Measurements from ENCODE around the gene OR13J1.
"Not testable (repeated sequence)": the region's sequence is repeated elsewhere in the genome, so short reads cannot be mapped to it uniquely, and the experiment has no call there.

The OR13J1 gene

GRCh38 chr9:35904338-35904737 is 34.1 kb upstream of the OR13J1 start:
- DNase-seq, result no peak

GRCh38 chr9:35903049-35903448 is 32.8 kb upstream of the OR13J1 start:
- peak; percentile 18 for DNase-seq

- DNase-seq, result no peak
These were observed 28.8 kb upstream of the OR13J1 start for GRCh38 chr9:35899021-35899420.

DNA sequence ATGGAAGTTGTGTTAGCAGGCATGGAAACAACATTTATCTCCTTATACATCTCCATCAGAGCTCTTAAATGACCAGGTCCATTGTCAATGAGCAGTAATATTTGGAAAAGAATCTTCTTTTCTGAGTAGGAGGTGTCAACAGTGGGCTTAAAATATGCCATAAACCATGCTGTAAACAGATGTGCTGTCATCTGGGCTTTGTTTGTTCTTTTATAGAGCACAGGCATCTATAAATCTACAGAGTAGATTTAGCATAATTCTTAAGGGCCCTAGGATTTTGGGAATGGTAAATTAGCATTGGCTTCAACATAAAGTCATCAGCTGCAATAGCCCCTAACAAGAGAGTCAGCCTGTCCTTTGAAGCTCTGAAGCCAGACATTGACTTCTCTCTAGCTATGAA is 28.1 kb upstream of the OR13J1 start:
- no peak for DNase-seq

- DNase-seq, result not testable (repeated sequence)
These were observed 27.3 kb upstream of the OR13J1 start for GRCh38 chr9:35897376-35898099.

GRCh38 chr9:35896570-35896969 is 26.4 kb upstream of the OR13J1 start:
- DNase-seq, result no peak

DNA sequence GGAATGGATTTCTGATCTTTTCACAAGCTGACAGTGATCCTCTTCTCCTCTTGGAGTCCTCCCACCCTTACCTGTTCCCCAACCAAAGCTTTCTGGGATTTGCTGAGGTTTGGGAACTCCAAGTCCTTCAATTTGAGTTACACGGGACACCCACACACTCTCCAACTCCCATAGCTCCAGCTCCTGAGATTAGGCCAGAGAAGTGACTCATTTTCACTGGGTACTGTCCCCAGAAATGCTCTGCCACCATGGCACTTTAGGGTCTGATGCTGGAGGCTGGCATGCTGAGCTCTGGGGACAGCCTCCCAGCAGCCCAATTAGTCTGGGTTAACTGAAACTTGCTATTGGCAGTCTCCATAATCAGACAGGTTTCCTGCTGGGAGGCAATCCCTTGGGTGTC is 21.9 kb upstream of the OR13J1 start:
- DNase-seq, result no peak

GRCh38 chr9:35891646-35892045 is 21.4 kb upstream of the OR13J1 start:
- no peak for DNase-seq

GRCh38 chr9:35884908-35885307 is 14.7 kb upstream of the OR13J1 start:
- not testable (repeated sequence) for DNase-seq

DNA sequence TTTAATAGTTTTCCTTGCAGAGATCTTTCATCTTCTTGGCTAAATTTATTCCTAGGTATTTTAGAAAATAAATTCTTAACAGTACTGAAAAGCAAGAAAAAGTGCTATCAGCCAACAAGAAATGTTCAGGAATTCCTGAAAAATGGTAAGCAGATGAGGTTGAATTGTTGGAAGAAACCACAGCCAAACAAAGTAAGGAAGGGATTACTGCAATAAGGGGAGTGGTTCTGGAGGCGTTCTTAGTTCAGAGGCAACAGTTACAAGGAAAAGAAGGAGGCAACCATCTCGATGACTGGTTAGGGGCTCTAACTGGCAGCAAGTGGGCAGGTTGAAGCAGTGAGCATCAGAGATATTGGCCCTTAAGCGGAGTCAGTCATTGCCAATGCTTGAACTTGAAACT is 12.8 kb upstream of the OR13J1 start:
- DNase-seq, result no peak

DNA sequence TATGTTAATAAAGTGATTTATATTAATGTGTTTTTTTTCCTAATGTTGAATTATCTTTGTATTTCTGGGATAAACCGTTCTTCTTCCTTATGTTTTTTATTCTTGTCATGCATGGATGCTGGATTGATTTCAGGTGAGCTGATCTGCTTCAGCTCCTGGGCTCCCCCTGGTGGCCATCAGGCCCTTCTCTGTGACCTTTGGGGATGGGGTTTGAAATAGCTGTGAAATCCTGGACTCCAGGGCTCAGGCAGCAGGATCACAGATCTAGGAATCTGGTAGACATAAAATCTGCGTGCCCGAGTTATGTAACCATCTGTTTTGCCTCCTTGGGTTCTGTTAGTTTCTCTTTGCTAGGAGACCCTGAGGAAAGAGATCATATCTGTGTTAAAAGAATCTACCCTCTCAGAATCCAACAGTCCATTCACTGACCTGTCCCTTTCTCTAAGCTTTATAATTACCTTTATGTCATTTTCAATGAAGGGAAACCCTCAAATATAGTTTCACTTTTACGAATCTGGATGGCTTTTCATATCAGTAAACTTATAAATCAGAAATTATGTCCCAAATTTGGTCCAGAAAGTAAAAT is 12.2 kb upstream of the OR13J1 start:
- DNase-seq, result peak; percentile 23

DNA sequence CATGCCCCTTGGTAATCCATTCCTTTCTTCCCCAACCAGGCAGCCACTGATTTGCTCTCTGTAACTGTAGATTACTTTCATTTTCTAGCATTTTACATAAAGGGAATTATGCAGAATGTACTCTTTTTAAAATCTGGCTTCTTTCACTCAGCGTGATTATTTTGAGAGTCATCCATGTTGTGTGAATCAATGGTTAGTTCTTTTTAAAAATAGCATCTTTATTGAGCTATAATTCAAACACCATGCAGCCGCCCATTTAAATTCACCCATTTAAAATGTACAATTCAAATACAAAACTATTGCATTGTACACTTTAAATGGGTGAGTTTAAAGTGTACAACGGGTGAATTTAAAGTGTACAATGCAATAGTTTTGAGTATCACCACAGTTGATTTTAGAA is 2.3 kb upstream of the OR13J1 start:
- no peak for DNase-seq

DNA sequence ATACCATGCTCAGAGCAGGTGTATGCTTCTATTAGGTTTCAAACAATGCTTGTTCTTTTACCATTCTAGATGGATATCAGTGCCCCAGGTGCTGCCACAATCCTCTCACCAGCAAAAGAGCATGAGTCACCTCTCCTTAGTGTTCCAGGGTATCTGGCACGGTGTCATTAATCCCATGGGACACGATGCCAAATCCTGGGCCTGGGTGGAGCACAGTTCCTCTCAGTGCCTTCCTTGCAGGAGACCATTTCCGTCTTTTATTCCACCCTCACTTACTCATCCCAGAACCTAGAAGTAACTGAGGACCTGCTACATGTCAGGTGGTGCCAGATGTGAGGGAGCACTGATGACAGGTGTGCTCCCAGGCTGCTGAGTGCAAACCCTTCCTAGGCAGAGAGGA is 1.3 kb upstream of the OR13J1 start:
- no peak for DNase-seq

DNA sequence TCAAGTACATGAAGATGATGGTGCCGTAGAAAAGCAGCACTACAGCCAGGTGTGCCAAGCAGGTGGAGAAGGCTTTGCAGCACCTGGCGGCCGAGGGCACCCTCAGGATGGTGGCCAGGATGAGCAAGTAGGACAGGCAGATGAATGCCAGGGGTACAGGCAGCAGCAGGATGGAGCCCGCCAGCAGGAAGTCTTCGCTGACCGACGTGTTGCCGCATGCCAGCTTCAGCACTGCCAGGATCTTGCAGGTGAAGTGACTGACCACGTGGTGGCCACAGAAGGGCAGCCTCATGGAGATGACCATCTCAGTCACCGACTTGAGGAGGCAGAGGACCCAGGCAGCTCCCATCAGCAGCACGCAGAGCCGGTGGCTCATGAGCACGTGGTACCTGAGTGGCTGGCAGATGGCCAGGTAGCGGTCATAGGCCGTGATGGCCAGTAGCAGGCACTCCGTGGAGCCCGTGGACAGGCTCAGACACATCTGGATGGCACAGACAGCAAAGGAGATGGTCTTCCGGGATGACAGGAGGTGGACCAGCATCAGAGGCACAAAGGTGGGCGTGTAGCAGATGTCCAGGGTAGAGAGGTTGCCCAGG is 482 bp downstream of the OR13J1 start:
- DNase-seq, result no peak

GRCh38 chr9:35868933-35869332 is 1.3 kb downstream of the OR13J1 start:
- DNase-seq, result no peak

- no peak for DNase-seq
These were observed 2.7 kb downstream of the OR13J1 start for GRCh38 chr9:35867538-35867937.

- DNase-seq, result no peak
These were observed 5.4 kb downstream of the OR13J1 start for GRCh38 chr9:35864695-35865255.

- DNase-seq, result no peak
These were observed 6.6 kb downstream of the OR13J1 start for GRCh38 chr9:35863583-35863982.

GRCh38 chr9:35862328-35862727 is 7.9 kb downstream of the OR13J1 start:
- DNase-seq, result no peak

GRCh38 chr9:35861161-35861897 is 8.9 kb downstream of the OR13J1 start:
- no peak for DNase-seq

DNA sequence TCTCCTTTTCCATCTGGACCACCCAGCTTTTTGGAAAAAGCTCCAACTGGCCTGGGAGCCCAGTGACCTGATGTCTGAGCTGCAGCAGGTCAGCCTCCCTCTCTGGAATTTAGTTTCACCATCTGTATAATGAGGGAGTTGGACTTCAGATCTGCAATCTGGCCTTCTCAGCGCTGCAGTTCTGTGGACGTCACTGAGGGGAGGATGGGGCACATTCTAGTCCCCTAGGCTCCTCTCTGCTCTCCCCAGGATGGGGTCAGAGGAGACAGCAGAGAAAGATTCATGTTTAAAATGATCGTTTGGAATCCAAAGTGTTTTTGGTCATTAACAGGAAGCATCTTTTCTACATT is 10.2 kb downstream of the OR13J1 start:
- no peak for DNase-seq

DNA sequence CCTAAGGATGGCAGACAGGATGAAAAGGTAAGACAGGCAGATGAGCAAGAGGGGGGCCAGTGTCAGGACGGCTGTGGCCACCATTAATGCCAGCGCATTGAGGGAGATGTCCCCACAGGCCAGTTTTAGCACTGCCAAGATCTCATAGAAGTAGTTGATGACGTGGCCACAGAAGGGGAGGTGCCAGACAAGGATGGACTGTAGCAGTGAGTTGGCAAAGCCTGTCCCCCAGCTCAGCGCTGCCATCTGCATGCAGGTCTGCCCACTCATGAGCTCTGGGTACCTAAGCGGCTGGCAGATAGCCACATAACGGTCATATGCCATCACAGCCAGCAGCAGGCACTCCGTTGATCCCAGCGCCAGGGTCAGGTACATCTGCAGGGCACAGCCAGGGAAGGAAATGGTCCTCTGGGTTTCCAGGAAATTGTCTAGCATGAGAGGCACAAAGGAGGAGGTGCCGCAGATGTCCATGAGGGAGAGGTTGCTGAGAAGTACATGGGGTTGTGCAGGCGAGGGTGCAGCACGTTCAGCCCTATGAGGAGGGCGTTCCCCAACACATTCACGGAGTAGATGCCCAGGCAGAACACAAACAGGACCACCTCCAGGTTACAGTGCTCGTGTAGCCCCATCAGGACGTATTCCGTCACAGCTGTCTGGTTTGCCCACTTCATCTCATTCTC is 10.8 kb downstream of the OR13J1 start:
- DNase-seq, result no peak

DNA sequence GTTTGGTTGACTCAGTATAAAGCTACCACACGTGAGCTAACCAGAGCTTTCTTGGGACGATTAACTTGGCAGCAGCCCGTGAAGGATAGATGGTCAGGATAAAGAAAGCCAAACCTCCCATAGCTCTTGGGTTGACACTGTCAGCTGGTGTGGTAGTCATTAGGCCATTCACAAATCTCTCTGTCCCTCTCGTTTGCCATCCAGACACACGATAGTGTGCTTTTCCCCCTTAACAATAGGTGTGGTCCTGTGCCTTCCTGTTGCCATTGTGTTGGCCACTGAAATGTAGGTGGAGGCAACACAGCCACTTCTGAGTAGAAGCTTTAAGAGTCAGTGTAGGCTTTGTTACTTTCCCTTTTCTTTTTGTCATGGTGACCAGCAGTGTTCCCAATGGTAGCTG is 11.7 kb downstream of the OR13J1 start:
- DNase-seq, result no peak

All from NCI-H2081 treated with DMSO at 0.1 percent for 48 hours (cell line).